Effector CD8-positive, alpha-beta T cell (primary cell): ENCODE results near the gene NGB.
"Not testable (repeated sequence)": the region's sequence is repeated elsewhere in the genome, so short reads cannot be mapped to it uniquely, and the experiment has no call there.

Experiments
- DNase-seq: peaks from one replicate; lab custom pipeline; 2025; lab: John Stamatoyannopoulos, UW

NGB gene

GRCh38 chr14:77296155-77296554 lies 25.1 kb upstream of the NGB start:
- DNase-seq: no peak

GRCh38 chr14:77290705-77291104 lies 19.7 kb upstream of the NGB start:
- no peak for DNase-seq

GRCh38 chr14:77286576-77286975 lies 15.6 kb upstream of the NGB start:
- DNase-seq: no peak

GRCh38 chr14:77284466-77284865 lies 13.5 kb upstream of the NGB start:
- DNase-seq: no peak

GRCh38 chr14:77284066-77284465 lies 13.1 kb upstream of the NGB start:
- no peak for DNase-seq

- no peak for DNase-seq
Observed at GRCh38 chr14:77281852-77282410, 10.9 kb upstream of the NGB start.

GRCh38 chr14:77280921-77281320 lies 9.9 kb upstream of the NGB start:
- not testable (repeated sequence) for DNase-seq

- DNase-seq: no peak
Observed at GRCh38 chr14:77279719-77280118, 8.7 kb upstream of the NGB start.

GRCh38 chr14:77278461-77279230 lies 7.6 kb upstream of the NGB start:
- no peak for DNase-seq

GRCh38 chr14:77276959-77277358 lies 6.0 kb upstream of the NGB start:
- DNase-seq: no peak

- no peak for DNase-seq
Observed at GRCh38 chr14:77276295-77276935, 5.4 kb upstream of the NGB start.

GRCh38 chr14:77275601-77276017 lies 4.6 kb upstream of the NGB start:
- DNase-seq: no peak

GRCh38 chr14:77275041-77275580 lies 4.1 kb upstream of the NGB start:
- no peak for DNase-seq

GRCh38 chr14:77273796-77274195 lies 2.8 kb upstream of the NGB start:
- no peak for DNase-seq

GRCh38 chr14:77272261-77272660 lies 1.3 kb upstream of the NGB start:
- DNase-seq: no peak

GRCh38 chr14:77270361-77271112 lies 469 bp downstream of the NGB start:
- no peak for DNase-seq

GRCh38 chr14:77268989-77269600 lies 1.9 kb downstream of the NGB start:
- no peak for DNase-seq

GRCh38 chr14:77267937-77268699 lies 2.9 kb downstream of the NGB start:
- no peak for DNase-seq

GRCh38 chr14:77266336-77266735 lies 4.7 kb downstream of the NGB start:
- no peak for DNase-seq

GRCh38 chr14:77265561-77266335 lies 5.3 kb downstream of the NGB start:
- no peak for DNase-seq
